ENCODE data around the gene PPIE.
"Not testable (repeated sequence)": the region's sequence is repeated elsewhere in the genome, so short reads cannot be mapped to it uniquely, and the experiment has no call there.

The PPIE gene

DNA sequence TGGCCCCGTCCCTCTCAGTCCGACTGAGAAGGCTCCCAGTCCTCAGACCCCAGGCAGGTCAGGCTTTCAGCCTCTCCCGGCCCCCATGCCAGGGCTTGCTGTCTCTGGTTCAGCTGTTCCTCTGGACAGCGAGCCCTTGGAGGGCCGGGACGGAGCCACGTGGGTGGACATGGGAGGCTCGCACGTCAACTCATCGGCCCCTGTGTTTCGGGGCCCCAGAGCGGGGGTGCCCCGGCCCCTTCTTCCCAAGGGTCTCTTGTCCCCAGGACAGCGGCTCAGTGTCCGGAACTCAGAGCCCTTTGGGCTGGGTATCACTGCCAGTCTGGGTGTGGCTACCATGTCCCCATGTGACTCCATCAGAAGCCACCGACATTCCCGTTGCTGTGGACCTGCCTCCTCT is 39.2 kb downstream of the PPIE start:
- not testable (repeated sequence) for DNase-seq (ENCODE audit: low read depth)

- DNase-seq (ENCODE audit: low read depth) = not testable (repeated sequence)
Observed at GRCh38 chr1:39778463-39779099, 39.9 kb downstream of the PPIE start.

DNA sequence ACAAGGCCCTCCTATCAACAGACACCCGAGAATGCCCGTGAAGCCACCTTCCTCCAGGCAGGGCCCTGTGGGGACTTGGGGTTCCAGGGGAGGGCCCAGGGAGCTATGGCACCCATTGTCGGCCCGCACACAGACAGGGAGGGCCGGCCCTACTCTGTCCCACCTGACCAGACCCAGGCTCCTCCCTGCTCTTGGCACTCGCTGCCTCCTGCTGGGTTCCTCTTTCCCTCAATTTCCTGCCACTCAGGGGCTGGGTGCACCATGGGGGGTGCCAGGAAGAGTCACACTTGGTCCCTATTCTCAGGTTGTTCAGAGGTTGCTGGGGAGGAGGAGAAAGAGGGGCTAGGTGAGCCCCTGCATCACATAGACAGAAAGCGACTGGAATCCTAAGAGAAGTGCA is 40.5 kb downstream of the PPIE start:
- DNase-seq (ENCODE audit: low read depth) = no peak

DNA sequence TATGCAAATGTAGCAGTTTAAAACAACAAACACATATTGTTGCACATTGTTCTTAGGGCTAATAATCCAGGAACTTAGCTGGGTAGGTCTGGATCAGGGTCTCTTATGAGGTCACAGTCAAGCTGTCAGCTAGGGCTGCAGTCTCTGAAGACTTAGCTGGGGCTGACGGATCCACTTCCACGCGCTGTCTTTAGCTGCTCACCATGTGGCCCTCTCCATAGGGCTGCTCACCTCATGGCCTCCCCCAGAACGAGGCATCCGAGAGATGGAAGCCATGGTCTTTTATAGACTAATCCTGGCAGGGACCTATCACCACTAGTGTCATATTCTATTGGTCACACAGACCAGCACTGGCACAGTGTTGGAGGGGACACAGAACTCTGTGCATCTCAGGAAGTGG is 41.1 kb downstream of the PPIE start:
- no peak for DNase-seq (ENCODE audit: low read depth)

- DNase-seq (ENCODE audit: low read depth) = no peak
Observed at GRCh38 chr1:39781349-39781715, 42.6 kb downstream of the PPIE start.

- no peak for DNase-seq (ENCODE audit: low read depth)
Observed at GRCh38 chr1:39782103-39782502, 43.4 kb downstream of the PPIE start.

GRCh38 chr1:39782685-39783084 is 44.0 kb downstream of the PPIE start:
- DNase-seq (ENCODE audit: low read depth) = not testable (repeated sequence)

DNA sequence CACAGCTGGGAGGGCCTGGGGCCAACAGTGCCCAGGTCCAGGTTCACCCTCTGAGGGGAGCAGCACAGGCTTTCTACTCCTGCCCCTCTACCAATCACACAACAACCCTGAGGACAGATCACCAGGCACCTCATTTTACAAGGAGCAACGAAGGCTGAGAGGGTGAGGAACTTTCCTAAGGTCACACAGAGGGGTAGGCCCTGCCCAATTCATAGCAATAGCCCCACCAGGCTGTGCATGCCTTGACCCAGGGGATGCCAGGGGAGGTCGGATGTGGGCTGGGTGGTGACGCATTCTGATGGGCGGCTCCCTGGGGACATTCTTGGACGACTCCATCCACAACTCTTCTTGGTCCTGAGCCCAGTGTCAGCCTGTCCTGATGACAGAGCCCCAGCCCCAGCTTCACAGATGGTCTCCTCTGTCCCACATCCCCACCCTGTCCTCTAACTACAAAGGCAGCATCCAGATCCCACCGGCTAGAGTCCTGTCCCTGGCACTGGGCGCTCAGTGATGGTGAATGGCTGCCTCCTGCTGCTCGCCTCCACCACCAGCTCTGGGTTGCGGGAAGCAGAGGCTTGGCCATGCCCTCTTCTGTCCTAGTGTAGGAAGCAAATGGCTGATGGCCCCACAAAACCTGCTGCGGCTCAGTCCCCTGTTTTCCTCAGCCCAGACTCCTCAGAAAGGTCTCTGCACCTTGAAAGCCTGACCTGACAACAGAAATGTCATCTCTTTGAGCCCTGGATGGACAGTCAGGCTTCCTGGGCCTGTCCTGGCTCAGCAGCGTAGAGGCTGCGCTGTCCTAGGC is 47.8 kb downstream of the PPIE start:
- not testable (repeated sequence) for DNase-seq (ENCODE audit: low read depth)

DNA sequence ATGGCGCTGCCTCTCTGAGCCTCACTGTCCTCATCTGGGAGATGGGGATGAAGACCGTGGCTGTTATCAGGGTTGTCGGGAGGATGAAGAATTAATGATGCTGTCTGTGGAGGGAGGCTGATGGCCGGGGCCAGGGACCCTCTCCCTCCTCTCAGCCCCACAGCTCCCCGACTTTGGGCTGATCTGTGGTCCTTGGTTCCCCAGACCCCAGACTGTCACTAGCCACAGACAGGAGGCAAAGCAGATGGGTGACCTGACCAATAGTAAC is 48.4 kb downstream of the PPIE start:
- not testable (repeated sequence) for DNase-seq (ENCODE audit: low read depth)

GRCh38 chr1:39787468-39787867 is 48.8 kb downstream of the PPIE start:
- DNase-seq (ENCODE audit: low read depth) = no peak

DNA sequence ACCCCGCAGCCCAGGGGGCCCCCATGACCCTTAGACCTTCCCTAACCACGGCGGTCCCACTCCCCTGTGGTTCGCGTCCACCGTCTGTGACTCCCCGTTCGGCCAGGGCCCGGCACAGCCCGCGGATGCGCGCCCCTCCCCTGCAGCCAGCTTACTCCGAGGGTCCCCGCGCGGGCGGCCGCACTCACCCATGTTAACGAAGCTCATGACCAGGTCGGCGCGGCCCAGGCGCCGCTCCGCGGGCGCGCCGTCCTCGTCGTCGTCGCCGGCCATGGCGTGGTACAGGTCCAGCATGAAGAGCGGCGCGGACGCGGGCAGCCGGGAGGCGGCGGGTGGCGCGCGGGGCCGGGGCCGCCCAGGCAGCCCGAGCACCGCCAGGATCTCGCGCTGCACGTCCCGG is 49.3 kb downstream of the PPIE start:
- DNase-seq (ENCODE audit: low read depth) = not testable (repeated sequence)

DNA sequence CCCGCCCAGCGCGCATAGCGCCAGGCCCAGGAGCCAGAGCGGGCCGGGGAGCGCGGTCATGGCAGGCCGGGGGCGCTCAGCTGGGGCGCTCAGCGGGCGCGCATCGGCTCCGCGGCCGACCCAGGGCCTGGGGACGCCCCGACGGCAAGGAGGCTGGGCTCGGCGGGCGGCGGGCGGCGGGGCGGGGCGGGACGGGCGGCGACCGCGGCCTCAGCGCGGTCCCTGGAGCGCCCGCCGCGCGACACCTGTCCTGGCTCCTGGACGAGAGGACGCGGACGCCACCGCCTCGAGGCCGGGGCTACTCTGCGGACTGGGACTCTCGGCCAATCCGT is 49.7 kb downstream of the PPIE start:
- DNase-seq (ENCODE audit: low read depth) = no peak

- peak; percentile 18 for DNase-seq (ENCODE audit: low read depth)
Observed at GRCh38 chr1:39788758-39789570, 50.3 kb downstream of the PPIE start, which contains the start of gene BMP8B. Gene BMP8B, minus strand, starts transcription at chr1:39788865. Its CDS starts 380 bp downstream, at chr1:39788485.

- no peak for DNase-seq (ENCODE audit: low read depth)
Observed at GRCh38 chr1:39789571-39790110, 51.0 kb downstream of the PPIE start.

DNA sequence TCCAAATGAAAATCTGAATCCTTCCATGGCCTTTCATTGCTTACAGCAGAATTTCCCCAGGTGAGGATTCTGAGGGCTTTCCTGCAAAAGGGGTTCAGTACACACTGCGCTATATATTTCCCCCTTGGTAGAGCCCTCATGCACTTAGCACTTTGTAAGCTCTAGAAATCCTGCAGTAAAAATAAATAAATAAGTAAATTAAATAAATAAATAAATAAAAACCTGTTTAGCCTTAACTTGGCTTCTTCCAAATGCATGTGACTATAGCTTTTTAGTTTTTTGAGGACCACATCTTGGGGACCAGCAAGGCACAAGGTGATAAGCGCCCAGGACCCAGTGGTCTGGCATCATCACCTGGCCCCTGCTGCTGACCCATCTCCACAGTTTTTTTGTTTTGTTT is 53.2 kb downstream of the PPIE start:
- DNase-seq (ENCODE audit: low read depth) = no peak

GRCh38 chr1:39795651-39796050 is 57.0 kb downstream of the PPIE start:
- no peak for DNase-seq (ENCODE audit: low read depth)

DNA sequence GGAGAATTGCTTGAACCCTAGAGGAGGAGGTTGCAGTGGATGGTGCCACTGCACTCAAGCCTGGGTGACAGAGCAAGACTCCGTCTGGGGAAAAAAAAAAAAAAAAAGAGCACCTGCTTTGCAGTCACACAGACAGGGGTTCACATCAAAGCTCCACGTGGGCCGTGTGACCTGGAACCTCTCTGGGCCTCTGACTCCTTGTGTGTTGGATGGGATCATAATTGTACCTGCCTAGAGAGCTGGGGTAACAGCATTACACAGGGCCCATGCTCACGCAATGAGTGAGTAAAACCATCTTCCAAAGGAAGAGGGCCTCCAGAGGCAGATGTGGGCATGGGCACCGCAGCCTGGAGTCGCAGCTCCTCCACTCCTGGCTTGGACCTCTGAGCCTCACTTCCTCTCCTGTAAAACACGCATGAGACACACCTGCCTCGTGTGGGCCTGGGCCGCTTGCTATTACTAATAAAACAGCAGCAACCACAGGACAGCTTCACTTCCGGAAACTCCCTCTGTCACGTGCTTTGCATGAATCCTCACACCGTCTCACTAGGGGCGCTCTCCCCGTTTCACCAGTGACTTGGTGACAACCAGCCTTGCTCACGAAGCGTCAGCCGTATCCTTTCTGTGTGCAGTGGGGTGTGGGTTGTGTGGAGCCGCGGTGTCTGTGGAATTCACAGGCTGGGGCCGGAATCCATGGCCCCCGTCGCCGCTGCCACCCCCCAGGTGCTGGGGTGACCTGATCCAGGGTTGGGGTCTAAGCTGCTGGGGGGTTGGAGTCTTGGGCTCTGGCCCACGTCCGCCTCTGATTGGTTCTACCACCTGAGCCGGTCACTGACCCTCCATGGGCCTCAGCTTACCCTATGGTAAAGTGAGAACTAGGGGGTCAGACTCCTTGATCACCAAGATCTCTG is 60.4 kb downstream of the PPIE start:
- peak; percentile 83 for DNase-seq (ENCODE audit: low read depth)

GRCh38 chr1:39799770-39800470 is 61.2 kb downstream of the PPIE start:
- peak; percentile 51 for DNase-seq (ENCODE audit: low read depth)

GRCh38 chr1:39800471-39800835 is 61.8 kb downstream of the PPIE start:
- no peak for DNase-seq (ENCODE audit: low read depth)

- DNase-seq (ENCODE audit: low read depth) = no peak
Observed at GRCh38 chr1:39802496-39803260, 64.0 kb downstream of the PPIE start.
